OCI-LY1 (cell line): ENCODE measurements around the gene OGDHL.

Source experiments
- EZH2 ChIP-seq: fragments of 200-600 bp; sonication (generic), shearing (Covaris generic); IDR thresholded peaks from 2 replicates; pipeline ENCODE4 v1.8.0; 2017; ENCODE audit warnings: borderline replicate concordance, mixed run types, mild to moderate bottlenecking, antibody characterized with exemption, low read length, moderate library complexity, mixed read lengths
- TF ChIP-seq, protein P1 (sequence below): fragments of 200-600 bp; sonication (generic), shearing (Covaris generic); IDR thresholded peaks from 2 replicates; pipeline ENCODE4 v1.5.1; 2017; ENCODE audit warnings: mild to moderate bottlenecking, antibody characterized with exemption, low read length, moderate library complexity, mixed read lengths

DNA sequence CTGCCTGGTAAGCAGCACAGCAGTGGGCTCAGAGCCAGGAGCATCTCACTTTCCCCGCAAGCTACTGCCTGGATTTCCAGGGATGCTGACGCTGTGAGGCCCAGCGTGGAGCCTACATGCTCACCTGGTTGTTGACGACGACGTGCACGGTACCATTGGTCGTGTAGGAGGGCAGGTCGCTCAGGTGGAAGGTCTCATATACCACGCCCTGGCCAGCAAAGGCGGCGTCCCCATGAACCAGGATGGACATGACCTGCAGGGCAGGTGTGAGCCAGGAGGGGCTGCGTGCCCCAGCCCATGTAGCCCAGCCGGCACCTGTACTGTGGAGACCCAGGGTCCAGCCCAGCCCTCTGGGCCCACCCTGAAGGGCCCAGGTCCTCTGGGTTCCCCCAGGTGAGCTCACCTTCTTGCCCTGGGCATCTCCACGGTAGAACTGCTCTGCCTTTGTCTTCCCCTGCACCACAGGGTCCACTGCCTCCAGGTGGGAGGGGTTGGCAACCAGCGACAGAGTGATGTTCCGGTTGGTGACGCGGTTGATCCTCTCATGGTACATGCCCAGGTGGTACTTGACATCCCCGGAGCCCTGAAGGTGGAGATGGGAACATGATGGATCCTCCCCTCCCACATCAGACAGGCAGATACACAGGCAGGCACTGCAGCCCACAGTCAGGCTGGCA is 15.4 kb downstream of the OGDHL start:
- TF ChIP-seq, protein P1, sequence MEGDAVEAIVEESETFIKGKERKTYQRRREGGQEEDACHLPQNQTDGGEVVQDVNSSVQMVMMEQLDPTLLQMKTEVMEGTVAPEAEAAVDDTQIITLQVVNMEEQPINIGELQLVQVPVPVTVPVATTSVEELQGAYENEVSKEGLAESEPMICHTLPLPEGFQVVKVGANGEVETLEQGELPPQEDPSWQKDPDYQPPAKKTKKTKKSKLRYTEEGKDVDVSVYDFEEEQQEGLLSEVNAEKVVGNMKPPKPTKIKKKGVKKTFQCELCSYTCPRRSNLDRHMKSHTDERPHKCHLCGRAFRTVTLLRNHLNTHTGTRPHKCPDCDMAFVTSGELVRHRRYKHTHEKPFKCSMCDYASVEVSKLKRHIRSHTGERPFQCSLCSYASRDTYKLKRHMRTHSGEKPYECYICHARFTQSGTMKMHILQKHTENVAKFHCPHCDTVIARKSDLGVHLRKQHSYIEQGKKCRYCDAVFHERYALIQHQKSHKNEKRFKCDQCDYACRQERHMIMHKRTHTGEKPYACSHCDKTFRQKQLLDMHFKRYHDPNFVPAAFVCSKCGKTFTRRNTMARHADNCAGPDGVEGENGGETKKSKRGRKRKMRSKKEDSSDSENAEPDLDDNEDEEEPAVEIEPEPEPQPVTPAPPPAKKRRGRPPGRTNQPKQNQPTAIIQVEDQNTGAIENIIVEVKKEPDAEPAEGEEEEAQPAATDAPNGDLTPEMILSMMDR, result no peak
- TF ChIP-seq EZH2, result no peak
